Peyer's patch (tissue), 4 donors: Measurements from ENCODE around the gene TGFB3. TPM values are rescaled to one million over a fixed set of nuclear protein-coding genes. Genes with fewer than 3 reads are reported as not detected.

Source experiments
- DNase-seq, 3 donors: peaks; one replicate each; pipeline ENCODE4 v3.0.0-alpha.2; 2017 to 2019
- H3K27ac ChIP-seq, 4 donors: fragments of 200-600 bp; sonication (generic); one replicate each; pipeline ENCODE4 v1.5.1; 2016 to 2019
- H3K27me3 ChIP-seq, 2 donors: fragments of 200-600 bp; sonication (generic); one replicate each; pipeline ENCODE4 v1.5.1; 2019
- H3K36me3 ChIP-seq, 3 donors: fragments of 200-600 bp; sonication (generic); one replicate each; pipeline ENCODE4 v1.5.1; 2016 to 2019
- H3K4me1 ChIP-seq, 4 donors: fragments of 200-600 bp; sonication (generic); one replicate each; pipeline ENCODE4 v1.5.1; 2016 to 2019
- H3K4me3 ChIP-seq, 4 donors: fragments of 200-600 bp; sonication (generic); 1 replicate in 3 of 4; 2 replicates in 1 of 4; pipeline ENCODE4 v1.5.1; 2016 to 2019; ENCODE audit warnings: mild to moderate bottlenecking in 1 of 4
- H3K9me3 ChIP-seq, 4 donors: fragments of 200-600 bp; sonication (generic); one replicate each; pipeline ENCODE4 v1.5.1; 2016 to 2019; ENCODE audit warnings: mild to moderate bottlenecking in 1 of 4
- POLR2A ChIP-seq, 2 donors: fragments of 450-650 bp; IDR thresholded peaks; one replicate each; pipeline ENCODE4 v1.5.1; 2017; ENCODE audit warnings: antibody characterized with exemption in 2 of 2, mild to moderate bottlenecking in 2 of 2, moderate library complexity in 2 of 2
- total RNA-seq, 4 donors: library from RNA; depleted of rRNA; stranded (reverse); fragments of >200 nt; gene quantifications; one replicate each; pipeline ENCODE4 v1.1.0, GENCODE V29; 2016
- TF ChIP-seq, protein P1 (sequence below), 6 experiments: fragments of 450-650 bp in 4 of 6; fragments of 200-600 bp in 2 of 6; sonication (generic) in 1 of 6; IDR thresholded peaks; one replicate each; pipeline ENCODE4 v1.5.1; 2017 to 2019; ENCODE audit warnings: antibody characterized with exemption in 6 of 6, mild to moderate bottlenecking in 3 of 6, moderate library complexity in 1 of 6

The TGFB3 gene
- total RNA-seq, 4 donors from 2014 or later: 4.2 to 9.2 (median 6.4) TPM

DNA sequence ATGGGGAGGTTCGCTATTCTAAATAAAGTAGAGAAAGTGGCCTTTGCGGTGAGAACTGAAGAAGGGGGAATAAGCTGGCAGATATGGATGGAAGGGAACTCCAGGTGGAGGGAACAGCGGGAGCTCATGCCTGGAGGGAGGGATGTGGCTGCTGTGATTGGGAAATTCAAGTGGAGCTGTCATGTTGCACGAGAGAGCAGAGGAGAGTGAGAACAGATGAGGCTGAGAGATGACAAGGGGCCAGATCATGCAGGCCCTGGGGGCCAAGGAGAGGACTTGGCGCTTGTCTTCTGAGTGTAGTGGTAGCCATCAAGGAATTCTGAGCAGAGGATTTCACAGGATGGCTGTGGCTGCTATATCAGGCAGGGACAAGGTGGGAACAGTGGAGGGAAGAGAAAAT lies 35.0 kb downstream of the TGFB3 start:
- Histone ChIP-seq H3K4me3 (no peak overlapping the region), H3K27me3 (no peaks in the 10 kb centered on the region), H3K36me3 (no peaks in the 10 kb centered on the region), H3K27ac (no peak overlapping the region), H3K4me1 (no peaks in the 10 kb centered on the region), H3K9me3 (no peaks in the 10 kb centered on the region)
- TF ChIP-seq, protein P1, sequence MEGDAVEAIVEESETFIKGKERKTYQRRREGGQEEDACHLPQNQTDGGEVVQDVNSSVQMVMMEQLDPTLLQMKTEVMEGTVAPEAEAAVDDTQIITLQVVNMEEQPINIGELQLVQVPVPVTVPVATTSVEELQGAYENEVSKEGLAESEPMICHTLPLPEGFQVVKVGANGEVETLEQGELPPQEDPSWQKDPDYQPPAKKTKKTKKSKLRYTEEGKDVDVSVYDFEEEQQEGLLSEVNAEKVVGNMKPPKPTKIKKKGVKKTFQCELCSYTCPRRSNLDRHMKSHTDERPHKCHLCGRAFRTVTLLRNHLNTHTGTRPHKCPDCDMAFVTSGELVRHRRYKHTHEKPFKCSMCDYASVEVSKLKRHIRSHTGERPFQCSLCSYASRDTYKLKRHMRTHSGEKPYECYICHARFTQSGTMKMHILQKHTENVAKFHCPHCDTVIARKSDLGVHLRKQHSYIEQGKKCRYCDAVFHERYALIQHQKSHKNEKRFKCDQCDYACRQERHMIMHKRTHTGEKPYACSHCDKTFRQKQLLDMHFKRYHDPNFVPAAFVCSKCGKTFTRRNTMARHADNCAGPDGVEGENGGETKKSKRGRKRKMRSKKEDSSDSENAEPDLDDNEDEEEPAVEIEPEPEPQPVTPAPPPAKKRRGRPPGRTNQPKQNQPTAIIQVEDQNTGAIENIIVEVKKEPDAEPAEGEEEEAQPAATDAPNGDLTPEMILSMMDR (IDR thresholded peaks at IDR 0.05): no peak
- no peak for TF ChIP-seq POLR2A (IDR thresholded peaks at IDR 0.05)
- DNase-seq: no peak

DNA sequence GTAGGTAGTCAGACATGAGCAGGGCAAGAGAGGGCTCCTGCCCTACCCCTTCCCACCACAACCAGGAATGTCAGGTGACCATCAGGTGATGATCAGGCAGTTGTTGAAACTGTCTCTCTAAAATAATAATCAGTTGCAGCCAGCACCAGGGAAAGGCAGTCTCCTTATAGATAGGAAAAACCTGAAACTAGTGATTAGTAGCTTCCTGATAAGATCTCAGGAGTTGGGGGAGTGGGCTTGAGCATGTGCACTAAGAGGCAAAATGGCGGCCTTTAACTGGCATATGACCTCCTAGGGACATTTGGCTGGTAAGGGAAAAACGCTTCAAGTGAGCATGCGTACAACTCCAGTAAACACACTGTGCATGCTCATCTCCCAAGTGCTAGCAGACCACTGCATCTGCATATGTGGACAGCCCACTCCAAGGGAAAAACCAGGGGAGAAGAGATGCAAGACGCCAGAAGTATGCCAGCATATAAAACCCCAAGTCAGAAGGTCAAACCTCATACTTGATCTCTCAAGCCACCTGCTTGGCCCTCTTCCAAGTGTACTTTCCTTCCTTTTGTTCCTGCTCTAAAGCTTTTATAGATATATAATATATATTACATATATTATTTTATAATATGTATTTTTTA lies 37.1 kb downstream of the TGFB3 start:
- TF ChIP-seq, protein P1 (IDR thresholded peaks at IDR 0.05): no peak
- no peak for TF ChIP-seq POLR2A (IDR thresholded peaks at IDR 0.05)
- Histone ChIP-seq H3K9me3 (no peaks in the 10 kb centered on the region), H3K4me1 (no peaks in the 10 kb centered on the region), H3K4me3 (no peak overlapping the region), H3K27me3 (no peaks in the 10 kb centered on the region), H3K27ac (no peak overlapping the region), H3K36me3 (no peaks in the 10 kb centered on the region)
- no peak for DNase-seq

DNA sequence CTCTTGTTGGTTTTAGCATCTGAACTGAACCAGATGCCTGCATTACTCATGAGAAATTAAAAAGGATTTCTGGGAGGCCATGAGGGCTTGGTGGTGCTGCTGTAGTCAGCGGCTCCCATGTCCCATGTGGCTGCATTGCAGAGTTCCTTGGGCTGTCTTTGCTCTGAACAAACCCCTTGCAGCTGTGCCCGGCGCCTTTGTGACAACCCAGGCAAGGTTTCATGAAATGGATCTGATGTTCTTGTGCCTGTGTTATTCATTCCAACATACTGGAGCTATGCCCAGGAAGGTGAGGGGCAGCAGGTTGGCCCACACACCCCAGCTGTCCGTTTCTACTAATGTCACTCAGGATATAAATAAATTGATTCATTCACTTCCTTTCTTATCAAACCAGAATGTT lies 40.8 kb downstream of the TGFB3 start:
- Histone ChIP-seq H3K36me3 (no peaks in the 10 kb centered on the region), H3K4me3 (no peak overlapping the region), H3K27me3 (no peaks in the 10 kb centered on the region), H3K9me3 (no peaks in the 10 kb centered on the region), H3K4me1 (no peaks in the 10 kb centered on the region), H3K27ac (no peak overlapping the region)
- no peak for TF ChIP-seq POLR2A (IDR thresholded peaks at IDR 0.05)
- TF ChIP-seq, protein P1 (IDR thresholded peaks at IDR 0.05): no peak
- no peak for DNase-seq

DNA sequence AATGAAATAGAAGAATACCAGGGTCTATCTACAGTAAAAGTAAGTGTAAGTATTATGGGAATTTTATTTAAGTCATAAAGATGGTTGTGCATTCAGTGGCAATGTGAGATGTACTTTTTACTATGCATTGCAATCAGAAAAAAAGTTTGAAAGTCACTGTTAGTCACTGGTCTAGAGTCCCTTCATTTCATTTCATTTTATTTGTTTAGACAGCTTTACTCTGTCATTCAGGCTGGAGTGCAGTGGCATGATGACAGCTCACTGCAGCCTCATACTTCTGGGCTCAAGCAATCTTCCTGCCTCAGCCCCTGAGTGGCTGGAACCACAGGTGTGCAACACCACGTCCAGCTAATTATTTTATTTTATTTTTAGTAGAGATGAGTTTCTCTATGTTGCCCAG lies 42.6 kb downstream of the TGFB3 start:
- TF ChIP-seq, protein P1 (IDR thresholded peaks at IDR 0.05): no peak
- no peak for TF ChIP-seq POLR2A (IDR thresholded peaks at IDR 0.05)
- no peak for DNase-seq
- no peak overlapping the region for H3K4me3 ChIP-seq
- no peaks in the 10 kb centered on the region for H3K27me3 ChIP-seq
- H3K27ac ChIP-seq: no peak overlapping the region
- no peaks in the 10 kb centered on the region for H3K4me1 ChIP-seq
- no peaks in the 10 kb centered on the region for H3K36me3 ChIP-seq
- no peaks in the 10 kb centered on the region for H3K9me3 ChIP-seq

DNA sequence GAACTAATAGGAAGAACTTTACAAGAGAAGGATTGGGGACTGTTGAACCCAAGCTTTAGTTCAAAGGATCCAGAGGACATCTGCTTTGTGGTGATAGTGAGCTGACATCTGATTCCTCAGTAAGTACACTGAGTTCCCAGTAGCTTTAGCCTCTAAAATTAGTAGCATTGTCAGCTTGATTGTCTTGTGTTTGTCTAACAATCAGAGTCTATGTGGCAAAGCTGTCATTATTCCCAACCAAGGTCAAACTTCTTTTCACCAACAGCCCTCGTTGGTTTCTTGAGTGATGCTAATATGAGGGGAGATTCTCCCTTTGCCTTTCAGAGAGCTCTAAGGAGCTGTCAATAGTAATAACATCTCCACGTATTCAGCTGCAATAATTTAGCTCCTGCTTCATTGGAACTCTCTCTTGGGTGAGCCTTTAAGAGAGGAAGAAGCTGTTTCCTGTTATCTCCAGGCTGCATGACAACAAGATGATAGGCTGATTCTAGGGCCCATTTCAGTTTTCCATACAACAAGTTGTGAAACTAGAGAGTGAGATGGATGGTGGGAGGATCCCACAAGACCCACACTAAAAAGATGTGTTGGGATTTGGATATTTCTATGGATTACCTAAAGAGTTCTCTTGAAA lies 46.7 kb downstream of the TGFB3 start:
- Histone ChIP-seq H3K4me1 (no peaks in the 10 kb centered on the region), H3K36me3 (peaks cover 0 to 7% (median 0%) of the 10 kb centered on the region in 3 donors), H3K27me3 (no peaks in the 10 kb centered on the region), H3K9me3 (no peaks in the 10 kb centered on the region), H3K4me3 (no peak overlapping the region), H3K27ac (no peak overlapping the region)
- DNase-seq: no peak
- TF ChIP-seq, protein P1 (IDR thresholded peaks at IDR 0.05): no peak
- TF ChIP-seq POLR2A (IDR thresholded peaks at IDR 0.05): no peak
